DOHH2 (cell line): ENCODE measurements around the gene IL32.
"Not testable (repeated sequence)": the region's sequence is repeated elsewhere in the genome, so short reads cannot be mapped to it uniquely, and the experiment has no call there.

ENCODE experiments used
- H3F3A ChIP-seq: fragments of 200-600 bp; sonication (generic), shearing (Covaris generic); 2 replicates; pipeline ENCODE4 v1.6.0; 2016; ENCODE audit warnings: antibody characterized with exemption, mild to moderate bottlenecking; ENCODE audit not compliant: control insufficient read depth, insufficient read depth
- H3K27ac ChIP-seq: fragments of 200-600 bp; sonication (generic); 2 replicates; pipeline ENCODE4 v1.5.1; 2014; ENCODE audit warnings: low read depth, mild to moderate bottlenecking, low read length, moderate library complexity
- H3K27me3 ChIP-seq: fragments of 200-600 bp; sonication (generic); 2 replicates; pipeline ENCODE4 v1.6.1; 2014; ENCODE audit warnings: mild to moderate bottlenecking, low read length, mixed read lengths; ENCODE audit not compliant: control insufficient read depth
- H3K36me3 ChIP-seq: fragments of 200-600 bp; sonication (generic); 2 replicates; pipeline ENCODE4 v1.6.1; 2014; ENCODE audit warnings: mild to moderate bottlenecking, low read length, moderate library complexity, mixed read lengths; ENCODE audit not compliant: control insufficient read depth
- H3K4me1 ChIP-seq: fragments of 200-600 bp; sonication (generic); 2 replicates; pipeline ENCODE4 v1.6.1; 2014; ENCODE audit warnings: mild to moderate bottlenecking, low read length, mixed read lengths; ENCODE audit not compliant: control insufficient read depth
- H3K4me2 ChIP-seq: fragments of 200-600 bp; sonication (generic); 2 replicates; pipeline ENCODE4 v1.6.0; 2014; ENCODE audit warnings: mild to moderate bottlenecking, low read length, moderate library complexity
- H3K4me3 ChIP-seq: fragments of 200-600 bp; sonication (generic); 2 replicates; pipeline ENCODE4 v1.5.1; 2014; ENCODE audit warnings: mild to moderate bottlenecking, low read length, mixed read lengths
- H3K79me2 ChIP-seq: fragments of 200-600 bp; sonication (generic); 2 replicates; pipeline ENCODE4 v1.6.1; 2014; ENCODE audit warnings: mild to moderate bottlenecking, low read length, mixed read lengths; ENCODE audit not compliant: control insufficient read depth
- H3K9me2 ChIP-seq: fragments of 200-600 bp; sonication (generic); replicated peaks from 2 replicates; pipeline ENCODE4 v1.6.1; 2014; ENCODE audit warnings: mild to moderate bottlenecking, low read length, mixed read lengths; ENCODE audit not compliant: control insufficient read depth
- H3K9me3 ChIP-seq: fragments of 200-600 bp; sonication (generic); 2 replicates; pipeline ENCODE4 v1.6.1; 2014; ENCODE audit warnings: antibody characterized with exemption, low read length, mixed read lengths; ENCODE audit not compliant: control insufficient read depth, insufficient read depth
- H4K20me1 ChIP-seq: fragments of 200-600 bp; sonication (generic); 2 replicates; pipeline ENCODE4 v1.6.0; 2014; ENCODE audit warnings: low read depth, mild to moderate bottlenecking, antibody characterized with exemption, low read length, moderate library complexity; ENCODE audit not compliant: control insufficient read depth, insufficient read depth
- CTCF ChIP-seq: fragments of 200-600 bp; sonication (generic); IDR thresholded peaks from one replicate; pipeline ENCODE4 v1.5.1; 2014; ENCODE audit warnings: antibody characterized with exemption, mild to moderate bottlenecking, low read depth, low read length; ENCODE audit not compliant: poor library complexity, severe bottlenecking
- EZH2phosphoT487 ChIP-seq: fragments of 200-600 bp; sonication (generic); IDR thresholded peaks from 2 replicates; pipeline ENCODE4 v1.6.1; 2017; ENCODE audit warnings: borderline replicate concordance, mild to moderate bottlenecking, antibody characterized with exemption, low read length, moderate library complexity, mixed read lengths

Gene IL32

GRCh38 chr16:3054965-3055733 lies 10.3 kb upstream of the IL32 start:
- Histone ChIP-seq H3F3A (0 out of 2 replicates have a peak, but pooled peaks cover 3% of the 10 kb centered on the region), H3K9me3 (no peaks in the 10 kb centered on the region), H3K79me2 (no peaks in the 10 kb centered on the region), H3K9me2 (no peaks in the 10 kb centered on the region), H3K27me3 (no peaks in the 10 kb centered on the region), H3K4me1 (peaks cover 57% of the 10 kb centered on the region), H4K20me1 (no peaks in the 10 kb centered on the region), H3K4me3 (peak overlapping the region; percentile 65), H3K36me3 (no peaks in the 10 kb centered on the region), H3K4me2 (peak overlapping the region; percentile 80), H3K27ac (peak overlapping the region; percentile 70)
- TF ChIP-seq EZH2phosphoT487: no peak
- TF ChIP-seq CTCF: no peak

- H3K27ac ChIP-seq: peak overlapping the region; percentile 70
- H3K9me2 ChIP-seq, H3K36me3 ChIP-seq: not testable (repeated sequence)
Measured at GRCh38 chr16:3055734-3056115, 9.7 kb upstream of the IL32 start.

GRCh38 chr16:3056336-3057180 lies 8.9 kb upstream of the IL32 start:
- Histone ChIP-seq H3K9me2 (no peaks in the 10 kb centered on the region), H3K27me3 (no peaks in the 10 kb centered on the region), H3K27ac (no peak overlapping the region), H3K4me3 (no peak overlapping the region), H3K4me1 (peaks cover 43% of the 10 kb centered on the region), H4K20me1 (no peaks in the 10 kb centered on the region), H3K36me3 (no peaks in the 10 kb centered on the region), H3F3A (0 out of 2 replicates have a peak, but pooled peaks cover 3% of the 10 kb centered on the region), H3K79me2 (no peaks in the 10 kb centered on the region), H3K9me3 (no peaks in the 10 kb centered on the region), H3K4me2 (peak overlapping the region; percentile 80; the same call in 1 of the 2 replicates)
- TF ChIP-seq EZH2phosphoT487 (no peak), CTCF (no peak)

More at GRCh38 chr16:3055734-3056115, 9.7 kb upstream of the IL32 start:
- Histone ChIP-seq H3K4me3 (peak overlapping the region; percentile 65), H3K4me1 (peaks cover 51% of the 10 kb centered on the region), H3K4me2 (peak overlapping the region; percentile 80)
- H3F3A ChIP-seq, H3K9me3 ChIP-seq, H3K79me2 ChIP-seq, H4K20me1 ChIP-seq, H3K27me3 ChIP-seq: not testable (repeated sequence)
